ENCODE results near the gene INTS7.
"Not testable (repeated sequence)": the region's sequence is repeated elsewhere in the genome, so short reads cannot be mapped to it uniquely, and the experiment has no call there.

Gene INTS7

GRCh38 chr1:211920141-211920572 is 115.2 kb downstream of the INTS7 start:
- TF ChIP-seq, protein P1, sequence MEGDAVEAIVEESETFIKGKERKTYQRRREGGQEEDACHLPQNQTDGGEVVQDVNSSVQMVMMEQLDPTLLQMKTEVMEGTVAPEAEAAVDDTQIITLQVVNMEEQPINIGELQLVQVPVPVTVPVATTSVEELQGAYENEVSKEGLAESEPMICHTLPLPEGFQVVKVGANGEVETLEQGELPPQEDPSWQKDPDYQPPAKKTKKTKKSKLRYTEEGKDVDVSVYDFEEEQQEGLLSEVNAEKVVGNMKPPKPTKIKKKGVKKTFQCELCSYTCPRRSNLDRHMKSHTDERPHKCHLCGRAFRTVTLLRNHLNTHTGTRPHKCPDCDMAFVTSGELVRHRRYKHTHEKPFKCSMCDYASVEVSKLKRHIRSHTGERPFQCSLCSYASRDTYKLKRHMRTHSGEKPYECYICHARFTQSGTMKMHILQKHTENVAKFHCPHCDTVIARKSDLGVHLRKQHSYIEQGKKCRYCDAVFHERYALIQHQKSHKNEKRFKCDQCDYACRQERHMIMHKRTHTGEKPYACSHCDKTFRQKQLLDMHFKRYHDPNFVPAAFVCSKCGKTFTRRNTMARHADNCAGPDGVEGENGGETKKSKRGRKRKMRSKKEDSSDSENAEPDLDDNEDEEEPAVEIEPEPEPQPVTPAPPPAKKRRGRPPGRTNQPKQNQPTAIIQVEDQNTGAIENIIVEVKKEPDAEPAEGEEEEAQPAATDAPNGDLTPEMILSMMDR (IDR thresholded peaks at IDR 0.05; ENCODE audit: borderline replicate concordance, control extremely low read depth, extremely low read depth, insufficient read depth, missing control alignments) = no peak
- in situ Hi-C loops (cut with MboI; ENCODE audit: low sequenced_read_pairs, unreplicated experiment) = no loop called here
- no peak for DNase-seq (ENCODE audit: low spot score)

GRCh38 chr1:211918843-211919414 is 116.4 kb downstream of the INTS7 start:
- no peak for DNase-seq (ENCODE audit: low spot score)
- TF ChIP-seq, protein P1 (IDR thresholded peaks at IDR 0.05; ENCODE audit: borderline replicate concordance, control extremely low read depth, extremely low read depth, insufficient read depth, missing control alignments) = no peak
- in situ Hi-C loops (cut with MboI; ENCODE audit: low sequenced_read_pairs, unreplicated experiment) = no loop called here

DNA sequence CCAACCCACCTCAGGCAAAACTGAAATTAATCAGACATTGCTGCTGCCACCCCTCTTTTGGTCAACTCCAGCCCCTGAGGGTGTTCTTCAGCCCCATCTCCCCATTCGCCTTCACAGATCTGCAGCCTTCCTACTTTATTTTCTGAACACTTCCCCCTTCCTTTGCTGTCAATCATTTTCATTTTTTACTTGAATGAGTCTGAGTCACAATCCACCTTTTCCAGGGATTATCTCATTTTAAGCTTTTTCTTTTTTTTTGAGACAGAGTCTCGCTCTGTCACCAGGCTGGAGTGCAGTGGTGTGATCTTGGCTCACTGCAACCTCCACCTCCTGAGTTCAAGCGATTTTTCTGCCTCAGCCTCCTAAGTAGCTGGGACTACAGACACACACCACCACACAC is 118.9 kb downstream of the INTS7 start:
- DNase-seq (ENCODE audit: low spot score); in situ Hi-C loops (cut with MboI; ENCODE audit: low sequenced_read_pairs, unreplicated experiment): not testable (repeated sequence)

GRCh38 chr1:211915924-211916323 is 119.4 kb downstream of the INTS7 start:
- no peak for DNase-seq (ENCODE audit: low spot score)
- in situ Hi-C loops (cut with MboI; ENCODE audit: low sequenced_read_pairs, unreplicated experiment) = no loop called here
- TF ChIP-seq, protein P1 (IDR thresholded peaks at IDR 0.05; ENCODE audit: borderline replicate concordance, control extremely low read depth, extremely low read depth, insufficient read depth, missing control alignments) = no peak

DNA sequence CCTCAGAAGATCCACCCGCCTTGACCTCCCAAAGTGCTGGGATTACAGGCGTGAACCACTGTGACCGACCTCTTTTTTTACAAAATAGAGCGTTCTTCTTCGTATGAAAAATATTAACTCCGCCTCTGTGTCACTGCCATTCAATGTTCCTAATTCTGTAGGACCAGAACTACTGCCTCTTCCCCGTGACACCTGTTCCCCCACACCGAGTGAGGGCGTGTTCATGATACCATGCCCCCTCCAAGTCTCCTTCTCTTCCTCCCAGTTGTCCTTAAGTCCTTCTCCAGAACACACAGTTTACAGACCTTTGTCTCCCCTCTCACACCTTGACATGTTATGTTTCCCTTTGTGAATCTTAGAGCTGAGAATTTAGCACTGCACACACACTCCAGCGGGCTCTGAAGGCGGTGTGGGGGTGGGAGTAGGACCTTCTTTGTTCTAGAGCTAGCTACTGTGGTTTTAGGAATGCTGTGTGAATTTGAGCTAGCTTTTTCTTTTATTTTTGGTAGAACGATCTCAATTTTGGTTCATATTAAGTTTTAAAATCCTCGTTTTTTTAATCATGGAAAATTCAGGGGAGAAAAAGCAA is 122.4 kb downstream of the INTS7 start:
- TF ChIP-seq, protein P1 (IDR thresholded peaks at IDR 0.05; ENCODE audit: borderline replicate concordance, control extremely low read depth, extremely low read depth, insufficient read depth, missing control alignments) = no peak
- no peak for DNase-seq (ENCODE audit: low spot score)
- in situ Hi-C loops (cut with MboI; ENCODE audit: low sequenced_read_pairs, unreplicated experiment) = no loop called here

DNA sequence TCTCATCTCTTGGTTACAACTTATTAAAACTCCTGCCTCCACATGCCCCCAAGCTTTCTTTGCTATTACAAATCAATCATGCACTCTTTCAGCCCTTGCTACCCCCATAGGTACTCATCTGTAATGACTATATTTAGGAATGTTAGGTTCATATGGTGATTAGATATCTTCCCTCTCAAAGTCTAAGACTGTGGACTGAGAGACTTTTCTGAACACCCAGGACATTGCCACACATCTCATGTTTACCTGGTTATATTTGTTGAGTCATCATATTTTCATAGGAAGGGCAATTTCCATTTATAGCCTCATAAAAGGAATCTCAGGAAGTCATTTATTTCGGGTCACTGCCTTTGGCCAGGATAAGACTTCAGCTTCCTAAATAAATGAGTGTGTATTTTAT is 123.3 kb downstream of the INTS7 start:
- TF ChIP-seq, protein P1 (IDR thresholded peaks at IDR 0.05; ENCODE audit: borderline replicate concordance, control extremely low read depth, extremely low read depth, insufficient read depth, missing control alignments) = no peak
- in situ Hi-C loops (cut with MboI; ENCODE audit: low sequenced_read_pairs, unreplicated experiment) = no loop called here
- DNase-seq (ENCODE audit: low spot score) = no peak

DNA sequence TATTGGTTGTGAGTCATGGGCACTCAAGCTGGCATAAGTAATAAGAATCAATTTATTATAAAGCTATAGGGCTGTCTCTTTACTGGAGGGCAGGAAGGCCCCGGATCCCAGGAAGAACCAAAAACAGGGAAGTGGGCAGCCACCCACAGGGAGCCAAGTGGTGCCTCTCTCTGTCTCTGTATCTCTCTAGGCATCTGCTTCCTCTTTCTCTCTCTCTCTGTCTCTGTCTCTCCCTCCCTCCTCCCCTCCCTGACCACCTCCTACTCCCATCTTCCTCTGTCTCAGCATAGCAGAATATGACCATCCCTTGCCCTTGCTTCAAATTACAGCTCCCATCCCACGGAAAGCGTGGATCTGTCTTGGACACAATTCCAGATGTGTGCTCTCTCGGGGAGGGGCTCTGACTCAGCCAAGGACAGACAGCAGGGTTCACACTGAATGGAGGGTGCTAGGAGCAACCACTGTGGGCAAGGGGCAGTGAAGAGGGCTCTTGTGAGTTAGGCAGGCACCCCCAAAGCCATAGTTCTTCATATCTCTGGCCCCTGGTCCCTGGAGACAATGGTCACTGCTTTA is 124.4 kb downstream of the INTS7 start:
- in situ Hi-C loops (cut with MboI; ENCODE audit: low sequenced_read_pairs, unreplicated experiment) = no loop called here
- TF ChIP-seq, protein P1 (IDR thresholded peaks at IDR 0.05; ENCODE audit: borderline replicate concordance, control extremely low read depth, extremely low read depth, insufficient read depth, missing control alignments) = no peak
- no peak for DNase-seq (ENCODE audit: low spot score)

Measured in GM13976 (cell line).